ENCODE measurements around the gene LSAMP.

LSAMP gene

DNA sequence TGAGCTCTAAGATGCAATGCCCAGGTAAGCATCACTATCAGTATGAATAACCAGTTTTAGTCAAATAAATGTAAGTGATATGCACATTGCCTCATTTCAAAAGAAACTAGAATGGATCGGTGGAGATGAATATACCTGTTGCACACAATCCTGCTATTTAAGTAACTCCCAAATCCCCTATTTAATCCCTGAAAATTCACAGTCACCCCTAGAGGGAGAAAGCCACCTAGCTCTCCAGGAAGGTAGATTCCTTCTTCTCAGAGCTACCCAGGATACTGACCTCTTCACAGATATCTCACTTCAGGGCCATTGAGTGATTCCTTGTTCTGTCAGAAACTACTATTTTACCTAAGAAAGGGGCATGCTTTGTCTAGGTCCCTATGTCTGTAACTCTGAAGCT lies 11.7 kb downstream of the LSAMP start:
- no peak for FAIRE-seq
- no peak for DNase-seq (ENCODE audit: extremely low spot score, insufficient read length, low read depth)

DNA sequence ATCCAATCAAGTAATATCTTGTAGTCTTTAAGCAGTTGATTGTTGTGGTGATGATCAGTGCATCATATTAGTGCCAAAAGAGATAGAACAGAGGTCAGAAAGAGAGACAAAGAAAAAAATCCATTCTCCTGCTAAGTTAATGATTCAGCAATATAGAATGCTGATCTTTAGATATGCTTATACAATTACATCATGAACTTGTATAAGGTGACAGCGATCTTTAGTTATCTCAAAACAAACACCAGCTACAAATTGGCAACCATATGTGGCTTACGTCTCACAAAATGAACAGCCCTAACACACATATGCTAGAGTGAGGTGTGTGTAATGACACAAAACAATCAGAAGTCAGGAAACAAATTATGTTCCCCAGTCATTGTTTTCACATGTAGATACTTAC lies 12.5 kb downstream of the LSAMP start:
- FAIRE-seq (no peak), DNase-seq (ENCODE audit: extremely low spot score, insufficient read length, low read depth) (no peak)

DNA sequence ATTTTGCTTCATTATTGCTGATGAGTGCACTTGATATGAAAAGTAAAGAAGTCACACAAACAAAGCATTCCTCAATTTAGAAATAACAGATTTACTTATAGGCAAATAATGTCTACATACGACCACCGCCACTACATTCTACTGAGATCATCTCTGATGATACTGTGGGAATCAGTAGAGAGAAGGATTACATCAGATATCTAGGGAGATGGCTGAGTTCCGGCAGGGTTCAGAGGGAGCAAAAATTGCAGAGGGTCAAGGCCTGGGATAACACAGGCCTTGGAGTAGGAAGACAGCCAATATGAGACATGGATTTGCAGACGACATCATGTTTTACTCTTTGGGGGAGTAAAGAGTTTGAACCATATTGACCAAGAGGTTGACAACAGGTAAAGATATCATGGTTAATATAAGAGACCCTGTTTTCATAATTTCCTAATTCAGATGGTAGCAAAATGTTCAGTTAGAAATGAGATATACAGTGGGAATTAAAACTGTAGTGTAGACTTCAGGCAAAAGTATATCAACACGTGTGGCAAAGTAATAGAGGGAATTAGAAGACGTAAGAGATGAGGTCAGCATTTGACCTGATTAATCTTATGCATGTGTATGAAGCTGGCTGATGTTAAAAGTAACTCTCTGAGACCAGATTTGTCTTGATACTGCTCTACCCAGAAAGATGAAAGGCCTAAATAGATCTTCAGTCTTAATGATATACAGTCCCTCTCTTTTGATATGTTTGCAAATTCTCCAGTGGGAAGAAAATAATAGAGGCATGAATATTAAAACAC lies 15.6 kb downstream of the LSAMP start:
- FAIRE-seq (no peak), DNase-seq (ENCODE audit: extremely low spot score, insufficient read length, low read depth) (no peak)

DNA sequence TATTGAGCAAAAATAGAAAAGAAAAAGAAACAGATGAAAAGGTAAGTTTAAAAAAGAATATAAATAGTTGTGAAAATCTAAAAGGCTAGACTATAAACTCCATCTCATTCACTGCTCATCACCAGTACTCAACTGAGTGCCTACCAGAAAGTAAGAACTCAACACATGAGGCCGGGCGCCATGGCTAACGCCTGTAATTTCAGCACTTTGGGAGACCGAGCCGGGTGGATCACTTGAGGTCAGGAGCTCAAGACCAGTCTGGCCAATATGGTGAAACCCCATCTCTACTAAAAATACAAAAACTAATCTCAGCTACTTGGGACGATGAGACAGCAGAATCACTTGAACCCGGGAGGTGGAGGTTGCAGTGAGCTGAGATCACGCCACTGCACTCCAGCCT lies 19.3 kb downstream of the LSAMP start:
- FAIRE-seq: no peak
- DNase-seq (ENCODE audit: extremely low spot score, insufficient read length, low read depth): no peak

DNA sequence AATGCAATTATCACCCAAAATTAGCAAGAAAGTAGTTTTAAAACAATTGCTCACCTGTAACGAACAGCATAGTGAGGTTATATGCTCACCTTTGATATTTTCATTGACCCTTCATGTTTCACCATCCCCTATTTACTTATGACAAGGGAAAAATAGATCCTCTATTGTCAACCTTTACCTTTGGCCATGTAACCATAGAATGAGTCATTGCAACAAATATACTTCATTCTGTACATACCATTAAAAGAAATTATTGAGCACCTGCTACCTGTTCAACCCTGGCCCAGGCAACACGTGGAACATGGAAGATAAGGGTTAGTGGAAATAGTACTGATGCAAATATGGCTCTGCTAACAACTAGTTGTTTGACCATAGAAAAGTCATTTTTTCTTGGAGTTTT lies 20.2 kb downstream of the LSAMP start:
- no peak for FAIRE-seq
- DNase-seq (ENCODE audit: extremely low spot score, insufficient read length, low read depth): no peak

DNA sequence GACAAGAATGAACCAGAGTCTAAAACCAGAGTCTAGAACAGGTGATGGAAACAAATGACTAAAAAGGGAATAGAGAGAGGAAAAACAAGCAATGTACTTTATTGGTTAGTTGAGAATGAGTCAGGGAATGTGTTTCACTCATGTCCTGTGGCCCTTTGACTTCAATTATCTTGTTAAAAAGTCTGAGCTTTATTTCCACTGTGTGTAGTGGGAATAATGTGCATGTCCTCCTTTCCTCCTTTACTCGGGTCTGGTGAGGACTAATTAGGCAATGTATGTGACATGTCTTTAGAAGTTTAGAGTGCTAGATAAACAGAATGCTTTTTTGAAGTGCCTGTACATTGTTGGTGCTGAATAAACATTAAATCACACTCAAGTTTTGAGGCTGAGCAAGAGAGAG lies 21.3 kb downstream of the LSAMP start:
- FAIRE-seq: no peak
- no peak for DNase-seq (ENCODE audit: extremely low spot score, insufficient read length, low read depth)

DNA sequence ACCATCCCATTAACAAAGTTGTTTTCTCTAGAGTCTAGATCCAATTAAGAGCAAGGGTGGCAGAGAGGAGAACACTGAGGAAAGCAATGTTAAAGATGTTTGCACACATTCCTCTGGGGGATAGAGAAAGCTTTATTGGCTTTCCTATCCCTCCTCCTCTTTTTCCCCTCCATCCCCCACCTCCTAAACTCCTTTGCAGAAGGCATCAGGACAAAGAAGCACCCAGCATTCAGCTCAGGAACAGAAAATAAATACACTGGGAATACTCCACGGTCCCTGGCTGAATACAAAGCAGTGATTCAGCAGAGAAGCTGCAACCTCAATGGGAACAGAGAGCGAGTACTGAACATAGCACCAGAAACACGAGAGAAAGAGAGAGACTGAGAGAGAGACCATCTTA lies 21.9 kb downstream of the LSAMP start:
- FAIRE-seq: no peak

DNA sequence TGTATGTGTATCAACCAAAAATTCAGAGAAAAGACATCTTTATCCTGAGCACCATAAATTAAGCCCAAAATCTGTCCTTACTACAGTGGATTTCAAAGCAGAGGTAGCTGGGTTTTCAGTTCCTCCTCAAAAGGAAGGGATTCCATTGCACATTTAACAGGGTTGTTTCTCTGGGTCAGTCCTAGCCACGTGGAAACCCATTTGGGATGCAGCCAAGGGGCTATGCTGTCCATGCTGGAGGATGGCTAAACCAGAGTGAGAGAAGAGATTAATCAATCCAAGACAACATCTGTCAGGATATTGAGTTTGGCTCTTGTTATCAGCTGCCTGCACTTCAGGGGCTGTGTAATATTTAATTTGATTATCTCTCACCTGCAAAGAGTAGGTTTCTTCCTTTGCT lies 28.1 kb downstream of the LSAMP start:
- DNase-seq (ENCODE audit: extremely low spot score, insufficient read length, low read depth): no peak
- FAIRE-seq: no peak

More for the DNA sequence above, 21.9 kb downstream of the LSAMP start:
- no peak for DNase-seq (ENCODE audit: extremely low spot score, insufficient read length, low read depth)

DNA sequence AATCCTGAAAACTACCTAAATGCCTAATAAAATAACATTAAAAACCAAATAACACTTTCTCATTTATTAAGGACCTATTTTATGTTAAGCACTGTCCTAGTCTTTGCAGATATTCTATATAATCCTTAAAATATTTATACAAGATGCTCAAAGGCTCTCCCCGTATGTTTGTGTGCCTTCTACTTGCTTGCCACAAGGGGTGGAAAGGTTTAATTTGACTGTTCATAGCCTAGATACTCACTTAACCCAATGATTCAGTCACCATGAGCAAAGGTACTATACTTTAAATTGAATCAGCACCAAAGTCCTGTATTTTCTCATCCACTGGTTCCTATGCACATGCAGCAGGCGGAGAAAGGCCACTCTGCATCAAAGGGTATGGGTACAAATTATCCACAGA lies 32.0 kb downstream of the LSAMP start:
- no peak for DNase-seq (ENCODE audit: extremely low spot score, insufficient read length, low read depth)
- no peak for FAIRE-seq

DNA sequence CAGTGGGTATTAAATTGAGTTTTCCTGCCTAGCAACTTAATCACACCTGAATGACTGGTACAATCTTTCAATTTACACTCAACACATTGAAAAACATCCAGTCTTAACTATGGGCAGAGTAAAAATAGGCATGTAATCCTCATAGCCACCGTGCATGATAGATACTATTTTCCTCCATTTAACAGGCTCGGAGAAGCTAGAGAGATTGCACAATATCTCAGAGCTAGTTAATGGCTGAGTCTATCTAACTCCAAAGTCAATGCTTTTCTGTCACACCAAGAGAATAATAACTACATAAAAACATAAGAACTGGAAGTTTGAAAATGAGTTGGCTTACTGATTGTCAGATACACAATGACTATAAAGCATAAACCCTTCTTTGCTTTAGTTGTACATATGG lies 36.8 kb downstream of the LSAMP start:
- FAIRE-seq: no peak

DNA sequence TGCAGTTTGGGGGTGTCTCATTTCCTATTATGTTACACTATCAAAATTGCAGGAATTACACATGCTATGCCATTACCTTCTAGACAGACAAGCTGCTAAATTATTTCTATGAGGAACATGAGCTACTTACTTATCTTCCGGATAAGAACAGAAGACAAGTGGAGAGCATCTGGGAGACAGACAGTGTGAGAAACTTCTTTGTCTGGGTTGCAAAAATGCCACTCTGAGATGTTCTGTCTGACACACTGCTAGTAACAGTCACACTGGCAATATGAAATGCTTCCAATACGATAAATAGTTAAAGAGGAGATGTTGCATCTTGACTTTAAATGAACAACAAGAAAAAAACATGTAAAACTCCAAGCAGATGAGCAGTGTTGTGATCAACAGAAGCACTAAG lies 40.1 kb downstream of the LSAMP start:
- DNase-seq (ENCODE audit: extremely low spot score, insufficient read length, low read depth) (no peak), FAIRE-seq (no peak)

More for the DNA sequence above, 36.8 kb downstream of the LSAMP start:
- DNase-seq (ENCODE audit: extremely low spot score, insufficient read length, low read depth): no peak

DNA sequence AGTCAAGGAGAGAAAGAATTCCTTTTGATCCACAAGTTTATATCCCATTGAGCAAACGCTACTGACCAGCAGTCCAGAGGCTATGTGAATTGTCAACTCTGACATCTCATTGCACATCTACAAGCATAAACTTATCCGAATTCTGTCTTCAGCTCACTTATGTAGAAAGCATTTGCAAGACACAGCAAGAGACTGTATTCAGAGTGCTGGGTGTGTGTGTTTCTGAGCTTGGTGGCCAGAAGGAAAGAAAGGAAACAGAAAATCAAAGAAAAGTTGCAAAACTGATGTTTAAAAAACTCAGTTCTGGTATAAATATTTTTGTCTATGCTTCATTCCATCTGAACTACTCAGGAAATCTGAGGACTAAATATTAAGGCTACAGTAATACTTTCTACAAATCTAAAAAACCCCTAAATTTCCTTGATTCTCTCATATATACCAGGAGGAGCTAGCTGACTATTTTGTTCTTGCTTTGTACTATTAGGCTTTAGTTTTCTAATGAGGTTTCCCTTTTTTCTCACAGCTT lies 45.5 kb downstream of the LSAMP start:
- DNase-seq (ENCODE audit: extremely low spot score, insufficient read length, low read depth) (no peak), FAIRE-seq (no peak)

DNA sequence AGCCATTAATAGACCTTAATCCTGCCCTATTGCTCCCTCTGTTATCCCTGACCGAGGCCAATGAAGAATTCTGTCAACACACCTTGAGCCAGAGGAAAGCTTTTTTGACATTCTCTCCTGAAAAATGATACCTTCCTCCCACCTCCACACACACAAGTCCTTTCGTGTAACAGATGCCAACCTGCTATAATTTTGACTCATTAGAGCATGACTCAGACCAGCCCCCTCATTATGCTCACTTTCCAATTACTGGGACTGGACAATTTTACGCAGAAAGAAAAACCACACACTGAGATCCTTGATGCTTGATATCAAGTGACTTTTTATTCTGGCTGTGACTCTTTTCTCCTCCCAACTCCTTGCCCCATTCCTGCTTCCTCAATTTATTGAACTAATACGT lies 50.9 kb downstream of the LSAMP start:
- FAIRE-seq: no peak
- DNase-seq (ENCODE audit: extremely low spot score, insufficient read length, low read depth): no peak

DNA sequence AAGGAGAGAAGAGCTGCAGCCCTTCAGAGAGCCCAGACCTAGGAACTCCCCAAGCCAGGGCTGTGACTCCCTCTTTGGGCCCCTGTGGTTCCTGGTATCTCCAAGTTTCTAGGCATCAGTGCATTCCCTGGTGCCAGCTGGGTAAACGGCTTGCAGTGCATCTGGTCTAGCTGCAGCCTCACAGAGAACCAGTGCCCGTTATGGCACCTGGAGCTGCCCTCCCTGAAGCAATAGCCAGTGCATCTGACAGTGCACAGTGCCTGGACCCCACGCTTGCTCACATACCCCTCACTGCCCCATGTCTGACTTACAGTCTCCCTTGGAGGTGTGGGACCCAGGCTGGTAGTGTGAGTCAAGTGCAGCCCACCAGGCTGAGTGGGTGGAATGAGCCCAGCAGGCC lies 52.1 kb downstream of the LSAMP start:
- no peak for FAIRE-seq
- no peak for DNase-seq (ENCODE audit: extremely low spot score, insufficient read length, low read depth)

DNA sequence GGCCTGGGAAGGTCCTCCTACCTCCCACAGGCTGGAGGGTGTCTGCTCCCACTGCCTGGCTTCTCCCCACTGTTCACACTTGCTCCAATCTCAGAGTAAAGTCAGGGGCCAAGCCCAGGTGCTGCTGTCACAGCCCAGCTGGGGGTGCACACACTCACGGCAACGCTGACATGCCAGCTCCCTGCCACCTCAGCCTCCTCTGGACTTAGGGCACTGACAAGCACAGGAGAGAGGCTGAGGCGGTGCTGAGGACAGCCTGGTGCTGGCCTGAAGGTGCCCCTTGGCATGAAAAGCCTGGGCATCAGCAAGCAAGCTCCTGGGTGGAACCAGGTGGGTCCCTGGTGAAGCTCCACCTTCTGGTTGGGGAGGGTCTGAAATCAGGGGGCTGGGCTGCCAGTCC lies 53.0 kb downstream of the LSAMP start:
- FAIRE-seq: no peak
- no peak for DNase-seq (ENCODE audit: extremely low spot score, insufficient read length, low read depth)

DNA sequence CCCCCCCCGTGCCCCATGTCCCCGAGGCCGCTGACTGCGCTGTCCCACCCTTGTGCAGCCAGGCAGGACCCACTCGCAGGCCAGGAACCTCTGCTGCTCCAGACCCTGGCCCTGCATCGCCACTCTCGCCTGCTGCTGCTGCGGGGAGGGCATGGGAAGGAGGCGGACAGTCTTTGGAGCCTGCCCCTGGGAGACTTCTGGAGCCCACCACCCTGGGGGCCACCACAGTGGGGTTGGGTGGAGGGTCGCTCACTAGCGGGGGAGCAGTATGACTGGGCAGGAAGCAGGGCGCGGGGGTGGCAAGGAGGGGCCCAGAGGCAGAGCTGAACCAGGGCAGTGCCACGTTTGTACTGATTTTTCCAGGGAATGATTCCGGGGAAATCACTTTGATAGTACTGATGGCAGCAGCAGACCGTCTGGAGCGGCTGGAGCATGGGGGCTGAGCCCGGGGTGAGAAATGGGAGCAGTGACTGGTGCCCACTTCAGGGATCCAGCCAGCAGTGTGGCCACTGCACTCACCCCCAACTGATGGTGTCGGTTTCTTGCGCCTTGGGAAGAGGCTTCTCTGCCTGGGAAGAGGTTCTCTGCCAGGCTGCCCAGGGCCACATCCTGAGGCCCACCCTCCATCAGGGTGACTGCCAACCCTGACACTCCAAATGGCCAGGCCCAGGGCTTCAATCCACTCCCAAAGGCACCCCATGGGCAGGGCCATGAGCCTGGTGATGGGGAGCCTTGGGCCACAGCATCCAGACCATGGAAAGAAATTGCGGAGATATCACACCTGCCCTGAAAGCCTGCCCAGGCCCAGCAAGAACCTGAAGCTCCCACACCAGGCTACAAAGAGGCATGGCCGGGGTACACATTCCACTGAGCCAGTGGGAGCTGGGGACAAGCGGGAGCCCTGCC lies 53.7 kb downstream of the LSAMP start:
- no peak for DNase-seq (ENCODE audit: extremely low spot score, insufficient read length, low read depth)
- no peak for FAIRE-seq

DNA sequence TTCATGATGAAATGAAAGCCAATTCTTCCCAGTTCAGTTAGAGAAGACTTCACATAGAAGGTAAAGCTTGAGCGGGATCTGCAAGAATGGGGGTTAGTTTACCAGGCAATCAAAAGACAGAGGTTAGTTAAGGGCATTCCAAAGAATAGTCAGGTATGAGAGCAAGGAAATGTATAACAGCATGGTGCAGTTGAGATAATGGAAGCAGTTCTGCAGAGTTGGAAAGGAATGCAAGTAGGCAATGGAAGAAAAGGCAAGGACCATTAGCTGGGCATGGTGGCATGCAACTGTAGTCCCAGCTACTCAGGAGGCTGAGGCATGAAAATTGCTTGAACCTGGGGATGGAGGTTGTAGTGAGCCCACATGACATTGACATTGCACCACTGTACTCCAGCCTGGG lies 55.0 kb downstream of the LSAMP start:
- DNase-seq (ENCODE audit: extremely low spot score, insufficient read length, low read depth) (no peak), FAIRE-seq (no peak)

DNA sequence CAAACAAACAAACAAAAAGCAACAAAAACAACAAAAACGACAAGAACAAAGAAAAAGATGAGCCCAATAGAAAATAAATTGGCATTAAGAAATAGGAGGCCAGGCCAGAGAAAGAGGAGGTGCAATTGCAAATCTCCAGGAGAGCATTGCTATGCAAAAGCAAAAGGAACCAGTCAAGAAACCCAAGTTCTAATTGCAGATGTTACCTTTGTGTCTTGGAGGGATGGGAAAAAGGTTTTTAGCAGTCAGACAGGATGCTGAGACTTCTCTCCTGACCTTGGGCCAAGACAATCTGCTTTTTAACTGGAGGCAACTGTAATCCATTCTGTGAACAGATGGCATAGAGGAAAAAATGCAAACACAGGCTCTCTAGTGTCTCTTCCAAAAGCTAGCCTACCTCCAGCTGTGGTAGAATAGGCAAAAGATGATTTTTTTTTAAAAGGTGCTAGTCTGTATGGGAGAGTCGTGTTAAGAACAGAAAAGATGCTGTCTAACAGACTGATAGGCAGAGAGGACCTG lies 56.4 kb downstream of the LSAMP start:
- DNase-seq (ENCODE audit: extremely low spot score, insufficient read length, low read depth) (no peak), FAIRE-seq (no peak)

DNA sequence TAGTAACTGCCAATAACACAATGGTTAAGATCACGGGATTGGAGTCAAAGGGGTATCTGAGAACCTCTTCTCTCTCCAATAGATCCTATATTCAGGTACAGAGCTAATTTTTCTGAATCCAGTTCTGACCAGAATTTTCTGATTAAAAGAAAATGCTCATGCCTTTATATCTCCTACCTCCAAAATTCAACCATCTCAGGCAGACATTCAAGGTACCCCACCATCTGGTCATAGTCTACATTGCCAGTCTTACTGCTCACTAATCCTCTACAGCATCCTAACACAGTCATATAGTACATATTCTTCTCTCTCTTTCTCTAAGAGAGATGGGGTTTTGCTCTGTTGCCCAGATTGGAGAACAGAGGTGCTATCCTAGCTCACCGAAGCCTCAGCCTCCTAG lies 59.1 kb downstream of the LSAMP start:
- no peak for FAIRE-seq
- DNase-seq (ENCODE audit: extremely low spot score, insufficient read length, low read depth): no peak

DNA sequence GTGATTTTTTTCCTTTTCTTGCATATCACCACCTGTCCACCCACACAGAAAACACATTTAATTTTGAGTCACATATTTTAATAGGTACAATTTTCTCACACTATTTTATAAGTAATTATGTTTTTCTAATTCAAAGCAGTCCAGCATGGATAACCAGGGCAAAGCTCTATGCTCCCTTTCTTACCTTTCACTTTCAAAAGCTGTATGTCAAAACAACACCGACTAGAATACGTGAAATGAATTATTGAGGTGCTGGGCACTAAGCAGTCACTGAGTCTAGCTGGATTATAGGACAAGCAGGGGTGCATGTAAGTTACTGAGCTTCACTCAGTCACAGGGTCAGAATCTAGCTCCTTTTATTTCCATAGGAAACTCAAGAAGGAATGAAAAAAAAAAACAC lies 60.6 kb downstream of the LSAMP start:
- FAIRE-seq: no peak
- DNase-seq (ENCODE audit: extremely low spot score, insufficient read length, low read depth): no peak

DNA sequence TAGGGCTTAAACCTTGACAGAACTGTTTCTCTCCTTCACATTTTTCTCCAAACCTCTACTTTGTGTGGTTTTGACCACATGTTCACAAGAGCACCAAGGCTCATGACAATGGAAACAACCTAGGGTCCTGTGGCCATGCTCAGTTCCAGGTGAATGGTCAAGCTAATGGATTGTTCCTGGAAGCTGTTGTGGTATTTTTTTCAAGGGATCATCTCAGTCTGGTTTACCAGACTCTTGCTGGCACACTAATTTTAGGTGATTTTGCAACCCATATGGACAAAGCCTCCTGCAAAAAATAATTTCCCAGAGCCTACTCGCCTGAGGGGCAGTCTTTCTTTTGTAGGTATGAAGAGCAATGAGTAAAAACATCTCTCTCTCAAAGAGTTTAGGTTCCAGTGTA lies 67.2 kb downstream of the LSAMP start:
- FAIRE-seq (no peak), DNase-seq (ENCODE audit: extremely low spot score, insufficient read length, low read depth) (no peak)
